ENCODE data around the gene IRF2. TPM values are rescaled to one million over a fixed set of nuclear protein-coding genes. Genes with fewer than 3 reads are reported as not detected.

IRF2 gene
- total RNA-seq, 2 donors from 2014 or later: 48.1 to 61.7 TPM

- H3K4me3 Mint-ChIP-seq: no peak overlapping the region
- peaks cover 9% of the 10 kb centered on the region for H3K4me1 Mint-ChIP-seq
- no peaks in the 10 kb centered on the region for H3K27me3 Mint-ChIP-seq
- H3K27ac Mint-ChIP-seq: no peak overlapping the region
- no peaks in the 10 kb centered on the region for H3K36me3 Mint-ChIP-seq (ENCODE audit: low read depth)
- peaks cover 7% of the 10 kb centered on the region for H3K9me3 Mint-ChIP-seq
- no peak for ATAC-seq (replicated peaks)
These were observed 136.4 kb downstream of the IRF2 start for GRCh38 chr4:184337907-184338306.

Other genes starting within 250 kb of the IRF2 start
- gene CASP3, start 174.9 kb upstream of the IRF2 start, total RNA-seq: 10 to 100 TPM; 65.2 to 84.9 TPM
- 10 to 100 TPM; 17.0 to 23.6 TPM for gene PRIMPOL, start 175.2 kb upstream of the IRF2 start, total RNA-seq